Left lobe of liver (tissue), 2 donors: Measurements from ENCODE around the gene ZNF101. TPM values are rescaled to one million over a fixed set of nuclear protein-coding genes. Genes with fewer than 3 reads are reported as not detected.

Experiments
- ATAC-seq: fragments of 200-7000 bp; cut with Tn5 transposase; one replicate; pipeline ENCODE4 v1.9.1; 2020; ENCODE audit warnings: mild to moderate bottlenecking, moderate library complexity
- DNase-seq: peaks from one replicate; pipeline ENCODE4 v3.0.0-alpha.2; 2020; ENCODE audit warnings: low spot score
- total RNA-seq: library from RNA; stranded (reverse); gene quantifications from one replicate; pipeline ENCODE4 v1.2.1, GENCODE V29; 2021
- donor health status: DM: no; HTN: no; CAD: no; lungs with moderate emphysema.
- donor health status: DM: no; HTN: yes; CAD: no.

The ZNF101 gene
- total RNA-seq, 1 donor from 2014 or later = 3.4 TPM

DNA sequence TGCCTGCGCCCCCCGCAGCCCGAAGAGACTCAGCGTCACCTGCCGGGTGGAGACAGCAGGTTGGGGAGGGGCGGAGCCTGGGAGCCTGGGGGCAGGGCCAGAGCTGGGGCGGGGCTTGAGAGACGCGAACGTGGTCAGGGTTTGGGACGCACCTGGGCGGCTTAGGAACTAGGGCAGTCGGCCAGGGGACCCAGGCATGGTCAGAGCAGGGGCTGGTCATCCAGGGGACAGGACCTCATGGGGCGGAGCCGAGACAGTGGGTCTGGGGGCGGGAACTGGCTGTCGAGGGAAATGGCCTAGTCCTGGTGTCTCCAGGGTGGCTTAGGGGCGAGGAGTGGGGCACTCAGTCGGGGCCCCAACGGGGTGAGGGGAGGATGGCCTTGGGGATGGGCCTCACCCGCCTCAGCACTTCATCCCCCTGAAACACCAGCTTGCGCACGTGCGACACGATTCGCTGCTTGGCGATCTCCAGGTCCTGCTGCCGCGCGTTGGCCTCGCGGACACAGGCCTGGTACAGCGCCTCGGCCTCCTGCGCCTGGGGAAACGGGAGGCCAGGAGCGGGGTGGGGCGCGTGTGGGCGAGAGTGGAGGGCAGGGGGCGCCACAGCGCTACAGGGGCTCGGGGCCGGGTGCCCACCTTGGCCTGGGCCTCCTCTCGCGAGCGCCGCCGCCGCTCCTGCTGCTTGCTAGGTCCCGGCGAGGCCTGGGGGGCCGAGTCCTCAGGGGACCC is 31.0 kb upstream of the ZNF101 start:
- ATAC-seq = no peak
- no peak for DNase-seq

DNA sequence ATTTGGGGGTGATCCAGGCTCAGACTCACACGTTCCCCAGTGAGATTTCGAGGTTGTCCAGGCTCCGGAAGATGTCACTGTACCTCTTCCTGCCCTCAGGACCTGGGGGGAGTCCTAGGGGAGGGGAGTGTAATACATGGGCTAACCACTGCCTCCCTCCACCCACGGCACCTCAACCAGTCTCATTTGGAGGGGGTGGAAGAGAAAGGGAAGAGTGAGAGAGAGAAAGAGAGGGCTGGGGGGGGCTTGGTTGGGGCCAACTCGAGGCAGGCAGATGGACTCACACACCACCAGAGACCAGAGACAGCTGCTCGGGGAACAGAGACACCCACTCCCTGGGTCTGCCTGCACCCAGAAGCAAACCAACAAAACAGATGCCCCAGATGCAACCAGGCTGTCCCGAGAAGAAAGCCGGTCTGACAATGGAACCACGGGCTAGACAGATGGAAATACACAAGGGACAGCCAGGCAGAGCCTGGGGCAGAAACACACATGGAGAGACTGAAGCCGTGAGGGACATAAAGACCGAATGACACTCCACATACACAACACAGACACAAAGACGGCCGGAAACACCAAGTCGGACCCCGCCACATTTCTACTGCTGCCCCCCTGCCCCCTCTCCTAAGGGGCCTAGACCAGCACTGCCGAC is 26.0 kb upstream of the ZNF101 start:
- peak; percentile 20 for ATAC-seq

GRCh38 chr19:19643158-19644053 is 25.2 kb upstream of the ZNF101 start, which contains the start of gene GMIP:
Gene GMIP, minus strand, starts transcription at chr19:19643657. Its CDS starts 128 bp downstream, at chr19:19643529.
- ATAC-seq (peak; percentile 92), DNase-seq (peak; percentile 79)

More for the DNA sequence above, 26.0 kb upstream of the ZNF101 start:
- DNase-seq = no peak

GRCh38 chr19:19644054-19644388 is 24.6 kb upstream of the ZNF101 start:
- no peak for DNase-seq
- no peak for ATAC-seq

- DNase-seq (no peak), ATAC-seq (no peak)
These were observed 23.3 kb upstream of the ZNF101 start for GRCh38 chr19:19645233-19645870.

GRCh38 chr19:19647037-19647835 is 21.4 kb upstream of the ZNF101 start:
- DNase-seq (no peak), ATAC-seq (no peak)

- no peak for DNase-seq
- no peak for ATAC-seq
These were observed 19.5 kb upstream of the ZNF101 start for GRCh38 chr19:19649155-19649554.

DNA sequence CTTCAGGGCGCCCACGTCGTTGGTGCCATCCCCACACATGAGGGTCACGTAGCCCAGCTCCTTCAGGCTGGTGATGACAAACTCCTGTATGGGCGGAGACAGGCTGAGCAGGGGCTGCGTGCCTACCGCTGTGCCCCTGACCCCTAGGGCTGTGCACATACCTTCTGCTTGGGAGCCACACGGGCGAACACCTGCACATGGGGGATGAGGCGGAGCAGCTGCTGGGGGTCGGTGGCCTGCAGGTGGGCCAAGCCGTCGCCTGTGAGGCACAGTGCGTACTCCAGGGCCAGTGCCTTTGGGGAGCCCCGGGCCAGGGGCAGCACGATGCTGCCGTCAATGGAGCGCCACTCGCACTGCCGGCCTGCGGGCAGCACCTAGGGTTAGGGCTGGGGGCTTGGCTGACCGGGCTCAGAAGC is 19.1 kb upstream of the ZNF101 start:
- DNase-seq = no peak

DNA sequence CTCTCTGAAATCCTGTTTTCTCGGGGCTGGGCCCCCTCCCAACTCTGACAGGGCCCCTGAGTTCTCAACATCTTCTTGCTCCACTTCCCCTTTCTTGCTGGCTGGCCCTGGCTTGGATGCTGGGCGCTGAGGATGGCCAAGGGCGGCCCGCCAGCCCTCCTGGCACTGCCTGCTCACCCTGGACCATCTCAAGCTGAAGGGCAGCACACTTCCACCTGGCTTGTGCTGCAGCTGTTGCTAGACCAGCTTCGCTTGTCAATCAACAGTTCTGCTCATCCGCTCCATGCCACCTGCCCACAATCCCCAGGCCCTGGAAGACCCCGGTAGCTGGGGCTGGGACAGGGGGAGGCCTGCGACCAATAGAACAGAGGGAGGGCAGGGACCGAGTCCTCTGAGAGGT is 18.3 kb upstream of the ZNF101 start:
- ATAC-seq (no peak), DNase-seq (no peak)

More for the DNA sequence above, 19.1 kb upstream of the ZNF101 start:
- no peak for ATAC-seq

DNA sequence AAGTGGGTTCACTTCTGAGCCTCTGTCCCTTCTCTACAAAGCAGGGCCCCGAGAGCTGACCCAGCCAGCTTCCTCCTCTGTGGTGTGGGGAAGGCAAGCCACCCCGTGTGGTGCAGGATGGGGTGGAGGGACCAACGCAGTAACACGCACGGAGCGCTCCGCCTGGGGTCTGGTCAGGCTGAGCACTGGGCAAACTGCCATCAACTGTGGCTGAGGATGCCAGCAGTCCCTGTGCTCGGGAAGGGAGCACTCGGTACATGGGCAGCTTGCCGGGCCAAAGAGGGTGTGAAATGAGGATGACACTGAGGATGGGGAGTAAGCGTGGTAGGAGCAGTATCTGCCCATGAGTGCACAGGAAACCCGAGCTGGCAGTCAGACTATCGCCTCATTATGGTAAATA is 17.6 kb upstream of the ZNF101 start:
- DNase-seq (no peak), ATAC-seq (no peak)

- no peak for DNase-seq
- no peak for ATAC-seq
These were observed 15.9 kb upstream of the ZNF101 start for GRCh38 chr19:19652482-19653295.

DNA sequence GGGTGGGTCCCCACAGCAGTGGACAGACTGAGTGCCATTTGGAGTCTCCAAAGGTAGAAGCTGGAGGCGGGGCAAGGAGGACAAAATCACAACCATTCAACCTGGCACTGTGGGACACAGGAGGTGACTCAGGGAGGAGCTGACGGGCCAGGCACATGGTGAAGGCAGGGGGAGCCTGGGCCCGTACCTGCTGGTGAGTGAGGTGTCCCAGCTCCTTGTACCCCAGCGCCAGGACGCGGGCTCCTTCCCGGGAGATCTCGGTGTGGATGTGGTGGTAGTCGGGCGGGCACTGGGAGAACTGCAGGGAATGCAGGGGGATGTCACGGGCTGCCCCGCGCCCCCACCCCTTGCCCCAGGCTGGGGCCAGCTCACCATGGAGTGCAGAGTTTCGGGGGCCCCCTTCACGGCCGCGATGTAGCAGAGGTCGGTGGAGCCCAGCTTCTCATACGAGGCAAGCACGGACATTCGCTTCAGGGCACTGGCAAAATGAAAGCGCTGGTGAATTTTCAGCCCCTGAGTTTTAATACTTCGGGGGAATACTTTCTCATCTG is 15.0 kb upstream of the ZNF101 start:
- ATAC-seq (no peak), DNase-seq (no peak)

DNA sequence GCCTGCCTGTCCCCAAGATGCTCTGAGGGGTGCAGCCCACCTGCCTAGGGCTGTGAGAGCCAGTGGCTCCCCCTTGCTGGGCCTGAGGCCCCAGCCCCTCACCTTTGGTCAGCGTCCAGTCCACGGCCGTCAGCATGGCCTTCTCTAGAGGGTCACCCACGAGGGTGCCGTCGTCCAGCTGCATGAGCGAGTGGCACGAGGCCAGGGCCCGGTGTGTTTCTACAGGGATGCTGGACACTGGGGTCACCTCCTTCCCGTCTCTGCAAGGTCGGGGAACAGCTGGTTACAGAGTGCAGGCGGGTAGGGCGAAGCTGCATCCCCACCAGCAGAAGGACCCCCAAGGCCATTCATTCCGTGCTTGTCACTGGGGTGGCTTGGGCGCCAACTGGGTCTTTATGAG is 14.2 kb upstream of the ZNF101 start:
- ATAC-seq = no peak
- no peak for DNase-seq

DNA sequence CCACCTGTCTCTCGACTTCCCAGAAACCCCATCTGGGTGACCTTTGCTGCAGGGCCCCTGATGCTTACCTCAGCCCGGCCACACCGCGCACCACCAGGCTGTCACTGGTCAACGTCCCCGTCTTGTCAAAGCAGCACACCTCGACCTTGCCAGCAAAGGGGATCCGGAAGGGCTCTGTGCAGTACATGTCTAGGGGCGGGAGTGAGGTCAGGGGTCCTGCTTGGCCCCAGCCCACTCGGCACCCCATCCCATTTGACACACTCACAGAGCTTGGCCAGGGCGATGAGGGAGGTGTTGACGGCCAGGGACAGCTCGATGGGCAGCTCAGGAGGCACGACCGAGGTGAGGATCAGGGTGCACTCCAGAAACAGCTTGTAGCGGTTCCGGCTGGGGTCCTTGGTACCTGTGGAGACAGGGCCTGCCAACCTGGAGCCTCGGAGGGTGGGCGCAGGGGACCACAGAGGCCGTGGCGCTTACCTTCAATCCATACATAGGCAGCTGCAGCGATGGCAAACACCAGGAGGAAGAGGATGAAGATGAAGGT is 13.5 kb upstream of the ZNF101 start:
- DNase-seq = no peak
- ATAC-seq = no peak

GRCh38 chr19:19655641-19656343 is 12.8 kb upstream of the ZNF101 start:
- peak; percentile 21 for ATAC-seq
- DNase-seq = no peak

- DNase-seq (no peak), ATAC-seq (no peak)
These were observed 11.9 kb upstream of the ZNF101 start for GRCh38 chr19:19656451-19657396.

DNA sequence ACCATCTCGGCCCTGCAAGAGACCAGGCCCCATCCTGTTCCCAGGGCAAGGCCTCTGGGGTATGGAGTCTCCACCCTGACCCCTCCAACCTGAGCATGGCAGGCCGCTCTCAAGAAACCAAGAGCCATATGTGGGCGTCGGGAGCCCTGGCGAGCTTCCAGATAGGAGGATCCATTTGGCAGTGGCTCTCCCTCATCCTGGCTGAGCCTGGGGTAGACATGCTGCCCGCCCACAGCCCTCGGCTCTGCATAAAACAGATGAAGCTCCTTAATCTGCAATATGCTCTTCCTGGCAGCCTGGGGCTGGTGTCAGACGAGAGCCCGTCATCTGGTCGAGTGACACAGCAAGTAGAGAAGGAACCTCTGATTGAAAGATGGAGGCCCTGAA is 11.2 kb upstream of the ZNF101 start:
- no peak for DNase-seq

More for the DNA sequence above, 11.2 kb upstream of the ZNF101 start:
- no peak for ATAC-seq
